Measurements from ENCODE around the gene BRSK1.
A peak's percentile ranks its signal among the peaks of the same experiment; 100 is the strongest.

Gene BRSK1

GRCh38 chr19:55278391-55279135 is 5.2 kb upstream of the BRSK1 start:
- no peak for DNase-seq (ENCODE audit: low read depth)
- H3K9me3 ChIP-seq (ENCODE audit: control insufficient read depth, low read length): no peaks in the 10 kb centered on the region
- H3K27me3 ChIP-seq (replicated peaks; ENCODE audit: control insufficient read depth, insufficient read depth, low read length): no peaks in the 10 kb centered on the region
- peaks cover 19% of the 10 kb centered on the region for H3K4me1 ChIP-seq (ENCODE audit: control insufficient read depth, insufficient read depth, low read length)
- no peak overlapping the region for H3K9ac ChIP-seq (ENCODE audit: low read length)
- H3K4me3 ChIP-seq (ENCODE audit: low read length): peak overlapping the region; percentile 92
- H3K36me3 ChIP-seq (ENCODE audit: control insufficient read depth, insufficient read depth, low read length, severe bottlenecking): peaks cover 12% of the 10 kb centered on the region

DNA sequence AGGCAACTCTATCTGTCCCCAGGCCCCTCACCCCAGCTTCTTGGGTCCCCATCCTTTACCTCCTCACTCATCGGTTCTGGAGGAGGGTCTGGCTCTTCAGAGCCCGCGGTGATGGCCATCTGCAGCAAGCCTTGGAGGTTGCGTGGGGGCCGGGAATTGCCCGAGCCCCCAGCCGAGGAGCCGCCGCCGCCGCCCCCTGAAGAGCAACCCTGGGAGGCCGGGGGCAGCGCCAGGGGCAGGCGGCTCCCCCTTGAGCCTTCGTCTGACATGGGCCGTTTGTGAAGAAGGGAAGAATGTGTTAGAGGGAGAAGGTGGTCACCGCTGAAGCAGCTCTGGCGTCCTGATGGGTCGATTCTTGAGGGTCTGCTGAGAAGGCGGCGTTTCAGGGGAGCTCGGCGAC is 4.5 kb upstream of the BRSK1 start:
- Histone ChIP-seq H3K4me1 (ENCODE audit: control insufficient read depth, insufficient read depth, low read length) (peaks cover 19% of the 10 kb centered on the region), H3K9me3 (ENCODE audit: control insufficient read depth, low read length) (no peaks in the 10 kb centered on the region), H3K27me3 (replicated peaks; ENCODE audit: control insufficient read depth, insufficient read depth, low read length) (no peaks in the 10 kb centered on the region), H3K9ac (ENCODE audit: low read length) (peak overlapping the region; percentile 84), H3K36me3 (ENCODE audit: control insufficient read depth, insufficient read depth, low read length, severe bottlenecking) (peaks cover 7% of the 10 kb centered on the region), H3K4me3 (ENCODE audit: low read length) (peak overlapping the region; percentile 92)
- DNase-seq (ENCODE audit: low read depth): peak; percentile 8

DNA sequence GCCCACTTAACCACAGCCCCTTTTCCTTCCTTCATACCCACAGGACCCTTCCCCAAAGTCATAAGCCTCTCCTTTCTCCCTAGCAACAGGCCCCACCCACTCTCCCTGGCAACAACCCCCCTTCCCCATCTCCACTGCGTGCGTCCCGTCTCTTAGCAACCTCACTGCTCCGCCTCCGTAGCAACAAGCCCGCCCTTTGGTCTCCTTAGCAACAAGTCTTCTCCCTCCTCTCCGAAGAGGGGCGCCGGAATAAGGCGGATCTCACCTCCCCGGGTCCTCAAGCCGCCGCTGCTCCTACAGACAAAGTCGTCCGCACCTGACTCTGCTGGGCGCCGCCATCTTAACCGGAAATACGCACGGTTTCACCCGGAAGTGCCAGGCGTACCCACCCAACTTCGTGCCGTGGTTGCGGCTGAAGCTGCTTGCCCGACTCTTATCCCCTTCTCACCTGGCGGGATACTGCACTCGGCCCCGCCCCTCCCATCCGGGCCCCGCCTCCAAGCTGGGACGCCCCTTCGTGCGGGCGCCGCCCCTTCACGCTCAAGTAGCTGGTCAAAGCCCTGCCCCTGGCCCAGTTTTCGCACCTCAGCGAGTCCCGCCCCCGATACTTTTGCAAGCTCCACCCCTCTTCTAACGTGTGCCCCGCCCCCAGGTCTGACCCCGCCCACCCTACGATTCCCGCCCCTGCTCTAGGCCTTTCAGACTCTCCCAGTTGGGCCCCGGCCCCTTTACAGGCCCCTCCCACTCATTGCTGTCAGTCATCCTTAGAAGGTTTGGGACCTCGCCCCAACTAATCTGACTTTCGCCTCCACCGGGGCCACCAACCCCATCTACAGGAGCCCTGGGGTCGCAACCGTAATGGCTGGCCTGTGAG is 3.8 kb upstream of the BRSK1 start, which contains the start of gene HSPBP1:
TSS of gene HSPBP1 (minus strand) at position 341 of the 874 bp plus-strand sequence. CDS start 502 bp downstream, outside the sequence.
- Histone ChIP-seq H3K4me1 (ENCODE audit: control insufficient read depth, insufficient read depth, low read length) (peaks cover 19% of the 10 kb centered on the region), H3K4me3 (ENCODE audit: low read length) (peak within 1 kb of the TSS; percentile 92), H3K9me3 (ENCODE audit: control insufficient read depth, low read length) (no peaks in the 10 kb centered on the region), H3K36me3 (ENCODE audit: control insufficient read depth, insufficient read depth, low read length, severe bottlenecking) (peaks cover 4% of the 10 kb centered on the region), H3K27me3 (replicated peaks; ENCODE audit: control insufficient read depth, insufficient read depth, low read length) (no peaks in the 10 kb centered on the region), H3K9ac (ENCODE audit: low read length) (peak within 1 kb of the TSS; percentile 84)
- DNase-seq (ENCODE audit: low read depth): peak; percentile 93

- DNase-seq (ENCODE audit: low read depth): peak; percentile 8
- H3K4me3 ChIP-seq (ENCODE audit: low read length): no peak overlapping the region
These were observed 735 bp downstream of the BRSK1 start for GRCh38 chr19:55284405-55285058.

DNA sequence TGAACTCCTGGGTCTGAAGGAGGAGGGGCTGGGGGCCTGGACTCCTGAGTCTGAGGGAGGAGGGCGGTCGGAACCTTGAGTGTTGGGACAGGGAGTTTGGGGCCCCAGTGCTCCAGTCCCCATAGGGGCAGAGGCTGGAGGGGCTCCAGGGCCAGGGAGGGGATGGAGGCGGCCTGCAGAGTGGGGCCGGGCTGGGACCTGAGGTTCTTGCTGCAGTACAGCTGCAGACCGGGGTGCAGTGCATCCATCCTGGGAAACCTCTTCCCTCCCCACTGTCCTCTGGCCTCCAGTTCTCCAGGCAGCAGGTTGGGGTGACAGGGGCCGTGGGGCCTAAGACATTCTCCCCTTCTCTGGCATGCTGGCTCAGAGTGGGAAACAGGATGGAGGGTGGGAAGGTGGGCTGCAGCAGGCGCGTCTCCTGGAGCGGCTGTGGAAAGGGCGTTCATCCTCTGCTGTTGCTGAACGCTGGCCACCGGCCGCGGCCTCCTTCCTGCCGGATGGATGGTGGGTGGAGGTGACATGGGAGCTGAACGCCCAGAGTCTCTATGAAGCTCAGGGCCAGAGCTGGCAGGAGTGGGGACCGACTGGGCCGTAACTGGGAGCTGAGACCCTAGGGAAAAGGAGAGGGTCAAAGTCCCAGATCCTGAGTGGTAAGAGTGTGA is 1.6 kb downstream of the BRSK1 start:
- H3K9ac ChIP-seq (ENCODE audit: low read length): no peak overlapping the region
- peaks cover 10% of the 10 kb centered on the region for H3K4me1 ChIP-seq (ENCODE audit: control insufficient read depth, insufficient read depth, low read length)
- no peaks in the 10 kb centered on the region for H3K9me3 ChIP-seq (ENCODE audit: control insufficient read depth, low read length)
- no peaks in the 10 kb centered on the region for H3K27me3 ChIP-seq (replicated peaks; ENCODE audit: control insufficient read depth, insufficient read depth, low read length)
- DNase-seq (ENCODE audit: low read depth): peak; percentile 9
- no peak overlapping the region for H3K4me3 ChIP-seq (ENCODE audit: low read length)
- H3K36me3 ChIP-seq (ENCODE audit: control insufficient read depth, insufficient read depth, low read length, severe bottlenecking): no peaks in the 10 kb centered on the region

More at GRCh38 chr19:55284405-55285058, 735 bp downstream of the BRSK1 start:
- Histone ChIP-seq H3K36me3 (ENCODE audit: control insufficient read depth, insufficient read depth, low read length, severe bottlenecking) (no peaks in the 10 kb centered on the region), H3K9me3 (ENCODE audit: control insufficient read depth, low read length) (no peaks in the 10 kb centered on the region), H3K9ac (ENCODE audit: low read length) (no peak overlapping the region), H3K27me3 (replicated peaks; ENCODE audit: control insufficient read depth, insufficient read depth, low read length) (no peaks in the 10 kb centered on the region), H3K4me1 (ENCODE audit: control insufficient read depth, insufficient read depth, low read length) (peaks cover 11% of the 10 kb centered on the region)

GRCh38 chr19:55287361-55288079 is 3.7 kb downstream of the BRSK1 start:
- H3K27me3 ChIP-seq (replicated peaks; ENCODE audit: control insufficient read depth, insufficient read depth, low read length): no peaks in the 10 kb centered on the region
- no peaks in the 10 kb centered on the region for H3K9me3 ChIP-seq (ENCODE audit: control insufficient read depth, low read length)
- H3K9ac ChIP-seq (ENCODE audit: low read length): no peak overlapping the region
- no peaks in the 10 kb centered on the region for H3K36me3 ChIP-seq (ENCODE audit: control insufficient read depth, insufficient read depth, low read length, severe bottlenecking)
- H3K4me1 ChIP-seq (ENCODE audit: control insufficient read depth, insufficient read depth, low read length): no peaks in the 10 kb centered on the region
- DNase-seq (ENCODE audit: low read depth): no peak
- H3K4me3 ChIP-seq (ENCODE audit: low read length): no peak overlapping the region

- no peak for DNase-seq (ENCODE audit: low read depth)
- no peaks in the 10 kb centered on the region for H3K36me3 ChIP-seq (ENCODE audit: control insufficient read depth, insufficient read depth, low read length, severe bottlenecking)
- H3K4me1 ChIP-seq (ENCODE audit: control insufficient read depth, insufficient read depth, low read length): no peaks in the 10 kb centered on the region
- H3K27me3 ChIP-seq (replicated peaks; ENCODE audit: control insufficient read depth, insufficient read depth, low read length): no peaks in the 10 kb centered on the region
- H3K9ac ChIP-seq (ENCODE audit: low read length): no peak overlapping the region
- H3K9me3 ChIP-seq (ENCODE audit: control insufficient read depth, low read length): no peaks in the 10 kb centered on the region
- H3K4me3 ChIP-seq (ENCODE audit: low read length): no peak overlapping the region
These were observed 5.5 kb downstream of the BRSK1 start for GRCh38 chr19:55289117-55289796.

DNA sequence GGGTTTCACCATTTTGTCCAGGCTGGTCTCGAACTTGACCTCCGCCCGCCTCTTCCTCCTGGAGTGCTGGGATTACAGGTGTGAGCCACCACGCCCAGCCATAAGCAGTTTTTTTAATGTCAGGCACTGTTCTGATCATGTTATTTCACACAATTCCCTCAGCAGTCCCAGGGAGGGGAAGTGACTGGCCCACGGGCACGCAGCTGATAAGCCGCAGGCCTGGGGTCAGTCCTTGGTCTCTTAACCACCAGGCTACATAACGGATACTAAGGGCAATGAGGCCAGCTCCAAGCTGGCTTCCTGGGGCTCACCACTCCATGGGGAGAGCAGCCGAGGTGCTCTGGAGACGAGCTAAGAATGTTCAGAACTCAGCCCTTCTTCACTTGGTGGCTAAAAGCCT is 13.5 kb downstream of the BRSK1 start:
- Histone ChIP-seq H3K4me3 (ENCODE audit: low read length) (no peak overlapping the region), H3K9ac (ENCODE audit: low read length) (no peak overlapping the region), H3K9me3 (ENCODE audit: control insufficient read depth, low read length) (no peaks in the 10 kb centered on the region), H3K27me3 (replicated peaks; ENCODE audit: control insufficient read depth, insufficient read depth, low read length) (no peaks in the 10 kb centered on the region), H3K4me1 (ENCODE audit: control insufficient read depth, insufficient read depth, low read length) (peaks cover 6% of the 10 kb centered on the region), H3K36me3 (ENCODE audit: control insufficient read depth, insufficient read depth, low read length, severe bottlenecking) (no peaks in the 10 kb centered on the region)
- no peak for DNase-seq (ENCODE audit: low read depth)

GRCh38 chr19:55299991-55300390 is 16.2 kb downstream of the BRSK1 start:
- Histone ChIP-seq H3K36me3 (ENCODE audit: control insufficient read depth, insufficient read depth, low read length, severe bottlenecking) (no peaks in the 10 kb centered on the region), H3K9ac (ENCODE audit: low read length) (no peak overlapping the region), H3K4me1 (ENCODE audit: control insufficient read depth, insufficient read depth, low read length) (peaks cover 6% of the 10 kb centered on the region), H3K4me3 (ENCODE audit: low read length) (no peak overlapping the region), H3K9me3 (ENCODE audit: control insufficient read depth, low read length) (no peaks in the 10 kb centered on the region), H3K27me3 (replicated peaks; ENCODE audit: control insufficient read depth, insufficient read depth, low read length) (no peaks in the 10 kb centered on the region)
- no peak for DNase-seq (ENCODE audit: low read depth)

- no peaks in the 10 kb centered on the region for H3K27me3 ChIP-seq (replicated peaks; ENCODE audit: control insufficient read depth, insufficient read depth, low read length)
- H3K36me3 ChIP-seq (ENCODE audit: control insufficient read depth, insufficient read depth, low read length, severe bottlenecking): no peaks in the 10 kb centered on the region
- H3K9me3 ChIP-seq (ENCODE audit: control insufficient read depth, low read length): no peaks in the 10 kb centered on the region
- peaks cover 6% of the 10 kb centered on the region for H3K4me1 ChIP-seq (ENCODE audit: control insufficient read depth, insufficient read depth, low read length)
- no peak overlapping the region for H3K4me3 ChIP-seq (ENCODE audit: low read length)
- H3K9ac ChIP-seq (ENCODE audit: low read length): peak overlapping the region; percentile 89
- no peak for DNase-seq (ENCODE audit: low read depth)
These were observed 17.2 kb downstream of the BRSK1 start for GRCh38 chr19:55300886-55301458.

All from adipocyte (in vitro differentiated cells).